ENCODE results near the gene OR51B6.
"Not testable (repeated sequence)": the region's sequence is repeated elsewhere in the genome, so short reads cannot be mapped to it uniquely, and the experiment has no call there.

OR51B6 gene

GRCh38 chr11:5364214-5364613 is 12.9 kb downstream of the OR51B6 start:
- no peak for DNase-seq (ENCODE audit: low spot score)

GRCh38 chr11:5366365-5366764 is 15.1 kb downstream of the OR51B6 start:
- not testable (repeated sequence) for DNase-seq (ENCODE audit: low spot score)

- DNase-seq (ENCODE audit: low spot score): no peak
These were observed 15.5 kb downstream of the OR51B6 start for GRCh38 chr11:5366856-5367255.

GRCh38 chr11:5367448-5368074 is 16.3 kb downstream of the OR51B6 start:
- no peak for DNase-seq (ENCODE audit: low spot score)

- no peak for DNase-seq (ENCODE audit: low spot score)
These were observed 17.3 kb downstream of the OR51B6 start for GRCh38 chr11:5368502-5369043.

- DNase-seq (ENCODE audit: low spot score): peak; percentile 81
These were observed 18.5 kb downstream of the OR51B6 start for GRCh38 chr11:5369789-5370188.

- DNase-seq (ENCODE audit: low spot score): peak; percentile 84
These were observed 29.5 kb downstream of the OR51B6 start for GRCh38 chr11:5380740-5381342.

GRCh38 chr11:5383576-5383975 is 32.3 kb downstream of the OR51B6 start, which contains the start of gene OR51M1:
Gene OR51M1 (plus strand): TSS chr11:5383812. CDS start chr11:5389399, 5,587 bp downstream.
- DNase-seq (ENCODE audit: low spot score): no peak

GRCh38 chr11:5384335-5384734 is 33.0 kb downstream of the OR51B6 start:
- DNase-seq (ENCODE audit: low spot score): no peak

GRCh38 chr11:5390210-5390609 is 38.9 kb downstream of the OR51B6 start:
- DNase-seq (ENCODE audit: low spot score): no peak

- no peak for DNase-seq (ENCODE audit: low spot score)
These were observed 42.8 kb downstream of the OR51B6 start for GRCh38 chr11:5394091-5394490.

GRCh38 chr11:5398936-5399335 is 47.6 kb downstream of the OR51B6 start:
- DNase-seq (ENCODE audit: low spot score): no peak
